GM12864 (cell line): ENCODE results near the gene CELSR1.

Experiments
- DNase-seq: peaks from one replicate; pipeline ENCODE4 v3.0.0-alpha.2; 2011; ENCODE audit warnings: low read depth
- H3K4me3 ChIP-seq: 2 replicates; pipeline ENCODE4 v1.5.1; 2011; ENCODE audit warnings: mild to moderate bottlenecking, low read depth, low read length, control low read depth
- CTCF ChIP-seq: IDR thresholded peaks from 2 replicates; pipeline ENCODE4 v1.5.1; 2011; ENCODE audit warnings: low read depth, mild to moderate bottlenecking, moderate library complexity, low read length, control low read depth, inconsistent platforms; ENCODE audit errors: missing control alignments

Gene CELSR1

GRCh38 chr22:46369716-46370583, 167.5 kb downstream of the CELSR1 start:
- no peak for TF ChIP-seq CTCF
- DNase-seq = no peak
- no peak overlapping the region for H3K4me3 ChIP-seq

DNA sequence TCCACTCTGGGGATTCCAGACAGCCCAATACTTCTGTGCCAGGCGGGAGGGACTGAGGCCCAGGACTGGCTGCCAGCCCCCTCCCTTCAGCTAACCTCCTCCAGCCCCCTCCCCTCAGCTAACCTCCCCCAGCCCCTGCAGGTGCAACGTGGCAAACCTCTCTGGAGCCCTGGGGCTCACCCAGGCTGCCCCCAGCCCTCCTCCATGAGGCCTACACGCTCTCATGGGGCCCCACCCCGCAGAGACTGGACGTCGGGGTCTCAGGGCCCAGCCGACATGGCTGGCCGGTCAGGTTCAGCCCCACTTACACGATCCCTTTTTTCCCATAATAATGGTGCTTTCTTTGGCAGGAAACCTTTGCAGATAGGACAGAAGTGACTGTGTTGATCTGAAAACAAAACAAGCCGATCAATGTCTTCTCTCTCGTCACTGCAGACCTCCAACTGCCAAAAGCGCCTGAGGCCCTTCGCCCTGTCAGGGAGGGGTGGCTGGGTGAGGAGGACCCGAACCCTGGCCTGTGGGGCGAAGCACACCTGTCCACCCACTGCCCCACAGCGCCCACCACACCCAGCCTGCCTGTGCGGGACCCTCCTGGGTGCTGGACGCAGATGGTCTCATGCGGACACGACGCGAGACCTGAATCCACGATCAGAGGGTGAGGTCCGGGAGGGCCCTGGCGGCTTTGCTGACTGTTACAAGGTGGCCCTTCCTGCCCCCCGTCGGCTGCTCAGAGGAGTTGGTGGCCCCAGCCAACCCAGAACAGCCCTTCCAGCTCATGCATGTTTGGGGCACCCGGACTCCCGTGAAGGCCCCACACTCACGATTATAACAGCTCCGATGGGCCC, 168.3 kb downstream of the CELSR1 start:
- TF ChIP-seq CTCF = no peak
- no peak for DNase-seq
- H3K4me3 ChIP-seq = no peak overlapping the region

- no peak for DNase-seq
- TF ChIP-seq CTCF = no peak
- no peak overlapping the region for H3K4me3 ChIP-seq
Observed at GRCh38 chr22:46368422-46368821, 169.0 kb downstream of the CELSR1 start.

DNA sequence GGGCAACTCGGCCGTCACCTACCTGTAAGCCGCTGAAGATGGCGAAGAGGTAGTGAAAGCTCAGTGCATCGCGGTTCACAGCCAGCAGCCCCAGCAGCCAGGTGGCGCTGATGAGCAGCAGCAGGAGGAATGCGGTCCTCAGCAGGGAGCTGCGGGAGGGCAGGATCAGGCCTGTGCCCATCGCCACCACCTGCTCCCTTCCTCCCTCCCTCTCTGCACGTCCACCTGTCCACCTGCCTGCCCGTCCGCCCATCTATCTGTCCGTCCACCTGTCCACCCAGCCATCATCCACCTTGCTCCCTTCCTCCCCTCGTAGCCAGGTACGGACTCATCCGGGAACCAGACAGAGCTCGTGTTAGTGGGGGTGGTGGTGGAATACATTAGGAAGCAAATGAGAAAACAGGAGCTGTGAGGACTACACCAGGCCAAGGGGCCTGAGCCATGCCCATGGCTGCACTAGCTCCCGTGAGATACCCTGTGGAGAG, 169.7 kb downstream of the CELSR1 start:
- H3K4me3 ChIP-seq = no peak overlapping the region
- peak; percentile 99 for TF ChIP-seq CTCF
- DNase-seq = peak; percentile 18

DNA sequence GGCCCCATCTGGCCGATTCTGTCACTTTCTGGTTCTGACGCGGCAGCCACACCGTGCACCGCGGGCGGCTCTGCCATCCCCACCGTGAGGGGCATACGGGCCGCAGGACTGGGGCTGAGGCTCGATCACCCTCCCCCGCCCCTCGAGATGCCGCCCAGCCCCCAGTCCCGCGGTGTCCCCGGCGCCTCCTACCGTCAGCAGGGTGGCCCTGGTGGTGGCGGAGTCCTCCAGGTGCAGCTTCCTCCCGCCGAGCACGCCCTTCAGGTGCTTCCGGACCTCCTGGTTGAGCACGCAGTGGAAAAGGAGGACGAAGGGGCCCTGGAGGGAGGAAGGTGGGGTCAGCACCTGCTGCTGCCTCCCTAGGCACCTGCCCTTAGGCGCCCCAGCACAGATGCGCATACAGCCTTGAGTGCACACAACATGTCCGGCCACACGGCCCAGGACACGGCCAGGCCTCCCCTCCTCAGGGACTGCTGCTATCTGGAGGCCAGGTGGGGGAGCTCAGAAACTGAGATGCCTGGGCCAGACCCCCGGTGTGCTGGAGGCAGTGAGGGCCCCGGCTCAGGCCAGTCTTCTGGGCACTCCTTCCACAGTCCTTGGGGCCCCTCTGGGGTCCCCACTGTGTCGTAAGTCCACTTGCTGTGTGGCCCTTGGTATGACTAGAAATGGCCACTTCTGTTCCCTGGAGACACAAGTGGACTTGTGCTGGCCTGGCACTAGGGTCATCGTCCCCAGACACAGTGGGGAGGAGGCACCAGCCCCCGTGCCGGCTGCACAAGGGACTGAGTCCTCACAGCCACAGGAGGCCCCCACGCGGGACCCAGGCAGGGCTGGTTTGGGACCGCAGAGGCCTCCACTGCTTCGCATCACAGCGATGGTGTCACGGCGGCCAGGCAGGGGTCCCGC, 170.4 kb downstream of the CELSR1 start:
- no peak for DNase-seq
- peak; percentile 3 for TF ChIP-seq CTCF
- H3K4me3 ChIP-seq = no peak overlapping the region

GRCh38 chr22:46366327-46366731, 171.1 kb downstream of the CELSR1 start:
- no peak for TF ChIP-seq CTCF
- H3K4me3 ChIP-seq = no peak overlapping the region
- DNase-seq = no peak
